Peyer's patch (tissue), 4 donors: Measurements from ENCODE around the gene KCNJ6. TPM values are rescaled to one million over a fixed set of nuclear protein-coding genes. Genes with fewer than 3 reads are reported as not detected.

ENCODE experiments used
- DNase-seq, 3 donors: peaks; one replicate each; pipeline ENCODE4 v3.0.0-alpha.2; 2017 to 2019
- H3K27ac ChIP-seq, 4 donors: fragments of 200-600 bp; sonication (generic); one replicate each; pipeline ENCODE4 v1.5.1; 2016 to 2019
- H3K27me3 ChIP-seq, 2 donors: fragments of 200-600 bp; sonication (generic); one replicate each; pipeline ENCODE4 v1.5.1; 2019
- H3K36me3 ChIP-seq, 3 donors: fragments of 200-600 bp; sonication (generic); one replicate each; pipeline ENCODE4 v1.5.1; 2016 to 2019
- H3K4me1 ChIP-seq, 4 donors: fragments of 200-600 bp; sonication (generic); one replicate each; pipeline ENCODE4 v1.5.1; 2016 to 2019
- H3K4me3 ChIP-seq, 4 donors: fragments of 200-600 bp; sonication (generic); 1 replicate in 3 of 4; 2 replicates in 1 of 4; pipeline ENCODE4 v1.5.1; 2016 to 2019; ENCODE audit warnings: mild to moderate bottlenecking in 1 of 4
- H3K9me3 ChIP-seq, 4 donors: fragments of 200-600 bp; sonication (generic); one replicate each; pipeline ENCODE4 v1.5.1; 2016 to 2019; ENCODE audit warnings: mild to moderate bottlenecking in 1 of 4
- CTCF ChIP-seq, 6 experiments: fragments of 450-650 bp in 4 of 6; fragments of 200-600 bp in 2 of 6; sonication (generic) in 1 of 6; IDR thresholded peaks; one replicate each; pipeline ENCODE4 v1.5.1; 2017 to 2019; ENCODE audit warnings: antibody characterized with exemption in 6 of 6, mild to moderate bottlenecking in 3 of 6, moderate library complexity in 1 of 6
- POLR2A ChIP-seq, 2 donors: fragments of 450-650 bp; IDR thresholded peaks; one replicate each; pipeline ENCODE4 v1.5.1; 2017; ENCODE audit warnings: antibody characterized with exemption in 2 of 2, mild to moderate bottlenecking in 2 of 2, moderate library complexity in 2 of 2
- total RNA-seq, 4 donors: library from RNA; depleted of rRNA; stranded (reverse); fragments of >200 nt; gene quantifications; one replicate each; pipeline ENCODE4 v1.1.0, GENCODE V29; 2016

Gene KCNJ6
- total RNA-seq, 4 donors from 2014 or later, result 0.13 to 0.83 (median 0.28) TPM

- no peaks in the 10 kb centered on the region for H3K4me1 ChIP-seq
- H3K4me3 ChIP-seq, result no peak overlapping the region
- H3K9me3 ChIP-seq, result no peaks in the 10 kb centered on the region
- no peak overlapping the region for H3K27ac ChIP-seq
- no peaks in the 10 kb centered on the region for H3K27me3 ChIP-seq
- TF ChIP-seq CTCF (IDR thresholded peaks at IDR 0.05), result no peak
- no peak for TF ChIP-seq POLR2A (IDR thresholded peaks at IDR 0.05)
- H3K36me3 ChIP-seq, result no peaks in the 10 kb centered on the region
- DNase-seq, result no peak
Observed at GRCh38 chr21:37607081-37607480, 309.2 kb downstream of the KCNJ6 start.

DNA sequence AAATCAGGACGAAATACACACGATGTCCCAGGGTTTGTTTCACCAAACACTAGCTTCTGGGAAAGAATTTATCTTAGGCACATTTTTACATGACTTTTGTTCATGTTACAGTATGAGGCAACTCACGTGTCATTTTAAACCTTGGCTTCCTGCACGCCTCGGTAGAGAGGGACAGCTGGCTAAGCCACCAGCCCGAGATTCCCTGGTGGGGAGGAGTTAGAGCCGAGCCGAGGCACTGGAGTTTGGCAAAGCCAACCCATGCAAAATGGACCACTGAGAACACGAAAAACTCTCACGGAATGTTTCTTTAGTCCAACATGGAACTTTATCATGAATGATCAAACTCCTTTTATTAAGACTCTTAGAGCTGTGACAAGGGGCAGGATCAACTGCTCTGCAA is 309.7 kb downstream of the KCNJ6 start:
- no peak for DNase-seq
- no peaks in the 10 kb centered on the region for H3K4me1 ChIP-seq
- H3K36me3 ChIP-seq, result no peaks in the 10 kb centered on the region
- H3K4me3 ChIP-seq, result no peak overlapping the region
- TF ChIP-seq POLR2A (IDR thresholded peaks at IDR 0.05), result no peak
- TF ChIP-seq CTCF (IDR thresholded peaks at IDR 0.05), result no peak
- H3K27me3 ChIP-seq, result no peaks in the 10 kb centered on the region
- no peak overlapping the region for H3K27ac ChIP-seq
- no peaks in the 10 kb centered on the region for H3K9me3 ChIP-seq

DNA sequence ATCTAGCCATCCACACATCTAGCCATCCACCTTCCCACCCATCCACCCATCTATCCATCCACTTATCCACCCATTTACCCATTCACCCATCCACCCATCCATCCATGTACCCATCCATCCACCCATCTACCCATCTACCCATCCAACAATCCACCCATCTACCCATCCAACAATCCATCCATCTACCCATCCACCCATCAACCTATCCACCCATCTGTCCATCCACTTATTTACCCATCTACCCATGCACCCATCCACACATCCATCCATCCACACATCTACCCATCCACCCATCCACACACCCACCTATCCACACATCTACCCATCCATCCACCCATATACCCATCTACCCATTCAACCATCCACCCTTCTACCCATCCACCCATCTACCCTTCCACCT is 311.3 kb downstream of the KCNJ6 start:
- Histone ChIP-seq H3K36me3 (no peaks in the 10 kb centered on the region), H3K27ac (no peak overlapping the region), H3K9me3 (no peaks in the 10 kb centered on the region), H3K4me1 (no peaks in the 10 kb centered on the region), H3K27me3 (no peaks in the 10 kb centered on the region), H3K4me3 (no peak overlapping the region)
- no peak for TF ChIP-seq CTCF (IDR thresholded peaks at IDR 0.05)
- TF ChIP-seq POLR2A (IDR thresholded peaks at IDR 0.05), result no peak
- no peak for DNase-seq

DNA sequence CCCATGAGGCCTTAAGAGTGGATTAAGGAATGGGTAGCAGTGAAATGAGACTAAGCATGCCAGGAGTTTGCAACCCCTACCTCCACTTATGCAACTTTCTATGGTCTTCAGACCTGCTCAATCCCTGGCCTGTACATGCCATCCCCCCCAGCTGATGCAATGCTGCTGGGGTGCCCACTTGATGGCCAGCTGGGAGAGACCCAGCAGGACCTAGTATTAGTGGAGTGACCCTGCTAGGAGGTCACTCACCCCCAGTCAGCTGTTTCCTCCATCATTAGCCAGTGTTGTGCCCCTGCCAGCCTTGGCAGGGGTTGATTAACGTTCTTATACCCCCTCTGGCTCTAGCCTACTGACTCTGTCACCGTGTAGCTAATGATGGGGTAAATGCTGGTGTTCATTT is 313.1 kb downstream of the KCNJ6 start:
- H3K27ac ChIP-seq, result no peak overlapping the region
- no peaks in the 10 kb centered on the region for H3K9me3 ChIP-seq
- H3K4me1 ChIP-seq, result no peaks in the 10 kb centered on the region
- no peak overlapping the region for H3K4me3 ChIP-seq
- no peaks in the 10 kb centered on the region for H3K27me3 ChIP-seq
- H3K36me3 ChIP-seq, result no peaks in the 10 kb centered on the region
- no peak for DNase-seq
- no peak for TF ChIP-seq CTCF (IDR thresholded peaks at IDR 0.05)
- TF ChIP-seq POLR2A (IDR thresholded peaks at IDR 0.05), result no peak

GRCh38 chr21:37601915-37602314 is 314.3 kb downstream of the KCNJ6 start:
- TF ChIP-seq POLR2A (IDR thresholded peaks at IDR 0.05), result no peak
- no peak for TF ChIP-seq CTCF (IDR thresholded peaks at IDR 0.05)
- H3K36me3 ChIP-seq, result no peaks in the 10 kb centered on the region
- no peaks in the 10 kb centered on the region for H3K4me1 ChIP-seq
- no peak overlapping the region for H3K4me3 ChIP-seq
- no peaks in the 10 kb centered on the region for H3K9me3 ChIP-seq
- H3K27me3 ChIP-seq, result no peaks in the 10 kb centered on the region
- DNase-seq, result no peak
- H3K27ac ChIP-seq, result no peak overlapping the region

DNA sequence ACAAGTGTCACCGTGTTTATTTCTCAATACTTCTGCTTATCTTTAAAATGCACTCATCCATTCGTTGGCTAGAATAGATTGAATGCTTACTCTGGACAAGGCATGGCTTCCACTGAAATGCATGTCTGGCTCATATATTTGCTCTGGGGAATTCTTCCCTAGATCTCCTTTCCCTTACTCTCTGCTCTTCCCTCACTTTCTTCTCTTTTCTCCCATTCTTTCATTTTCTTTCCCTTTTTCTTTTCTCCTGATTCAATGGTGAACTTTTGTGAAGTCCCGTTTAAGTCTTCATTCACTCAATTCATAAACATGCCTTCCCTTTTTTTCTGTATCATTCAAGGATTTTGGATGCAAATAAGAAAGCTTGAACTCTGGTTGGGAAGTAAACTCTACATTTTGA is 315.2 kb downstream of the KCNJ6 start:
- Histone ChIP-seq H3K27me3 (no peaks in the 10 kb centered on the region), H3K27ac (no peak overlapping the region), H3K36me3 (no peaks in the 10 kb centered on the region), H3K4me3 (no peak overlapping the region), H3K4me1 (no peaks in the 10 kb centered on the region), H3K9me3 (no peaks in the 10 kb centered on the region)
- TF ChIP-seq POLR2A (IDR thresholded peaks at IDR 0.05), result no peak
- no peak for TF ChIP-seq CTCF (IDR thresholded peaks at IDR 0.05)
- DNase-seq, result no peak
